Duodenal mucosa (tissue), 2 donors: ENCODE measurements around the gene ADARB2.
"Not testable (repeated sequence)": the region's sequence is repeated elsewhere in the genome, so short reads cannot be mapped to it uniquely, and the experiment has no call there.

Experiments
- H3K27ac ChIP-seq: one replicate; pipeline ENCODE4 v1.7.0; 2013; ENCODE audit warnings: low read depth, low read length
- H3K27me3 ChIP-seq, 2 donors: one replicate each; pipeline ENCODE4 v1.7.0; 2013; ENCODE audit warnings: low read length in 2 of 2, control low read depth in 1 of 2; ENCODE audit not compliant: insufficient read depth in 2 of 2, control insufficient read depth in 1 of 2
- H3K36me3 ChIP-seq, 2 donors: one replicate each; pipeline ENCODE4 v1.7.0; 2013; ENCODE audit warnings: low read length in 2 of 2, control low read depth in 1 of 2; ENCODE audit not compliant: insufficient read depth in 2 of 2, control insufficient read depth in 1 of 2
- H3K4me1 ChIP-seq, 2 donors: one replicate each; pipeline ENCODE4 v1.7.0; 2013; ENCODE audit warnings: low read length in 2 of 2, control low read depth in 1 of 2; ENCODE audit not compliant: insufficient read depth in 2 of 2, control insufficient read depth in 1 of 2
- H3K4me3 ChIP-seq, 2 donors: one replicate each; pipeline ENCODE4 v1.7.0; 2013; ENCODE audit warnings: low read length in 2 of 2, low read depth in 1 of 2
- H3K9ac ChIP-seq, 2 donors: one replicate each; pipeline ENCODE4 v1.7.0; 2013; ENCODE audit warnings: low read length in 2 of 2, low read depth in 1 of 2
- H3K9me3 ChIP-seq, 2 donors: one replicate each; pipeline ENCODE4 v1.7.0; 2013; ENCODE audit warnings: low read length in 2 of 2, control low read depth in 1 of 2; ENCODE audit not compliant: control insufficient read depth in 1 of 2

Gene ADARB2

DNA sequence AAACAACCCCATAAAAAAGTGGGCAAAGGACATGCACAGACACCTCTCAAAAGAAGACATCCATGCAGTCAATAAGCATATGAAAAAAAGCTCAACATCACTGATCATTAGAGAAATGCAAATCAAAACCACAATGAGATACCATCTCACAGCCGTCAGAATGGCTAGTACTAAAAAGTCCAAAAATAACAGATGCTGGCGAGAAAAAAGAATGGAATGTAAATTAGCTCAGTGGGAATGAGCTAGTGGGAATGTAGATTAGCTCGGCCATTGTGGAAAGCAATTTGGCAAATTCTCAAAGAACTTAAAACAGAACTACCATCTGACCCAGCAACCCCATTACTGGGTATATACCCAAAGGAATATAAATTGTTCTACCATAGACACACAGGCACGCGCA, 394.1 kb downstream of the ADARB2 start:
- Histone ChIP-seq H3K4me3 (no peak overlapping the region), H3K9me3 (no peaks in the 10 kb centered on the region), H3K36me3 (no peaks in the 10 kb centered on the region), H3K27me3 (no peaks in the 10 kb centered on the region), H3K27ac (no peak overlapping the region), H3K4me1 (peaks cover 0 to 10% of the 10 kb centered on the region in 2 donors), H3K9ac (no peak overlapping the region)

DNA sequence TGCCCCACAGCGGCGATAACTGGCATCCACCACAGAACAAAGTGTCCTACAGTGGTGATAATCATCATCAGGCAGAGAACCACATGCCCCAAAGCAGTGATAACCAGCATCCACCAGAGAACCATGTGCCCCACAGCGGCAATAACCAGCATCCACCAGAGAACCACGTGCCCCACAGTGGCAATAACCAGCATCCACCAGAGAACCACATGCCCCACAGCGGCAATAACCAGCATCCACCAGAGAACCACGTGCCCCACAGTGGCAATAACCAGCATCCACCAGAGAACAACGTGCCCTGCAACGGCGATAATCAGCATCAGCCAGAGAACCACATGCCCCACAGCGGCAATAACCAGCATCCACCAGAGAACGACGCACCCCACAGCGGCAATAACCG, 396.3 kb downstream of the ADARB2 start:
- not testable (repeated sequence) for H3K9me3 ChIP-seq, H3K4me1 ChIP-seq, H3K9ac ChIP-seq, H3K27me3 ChIP-seq, H3K36me3 ChIP-seq, H3K27ac ChIP-seq, H3K4me3 ChIP-seq

- Histone ChIP-seq H3K27me3 (no peaks in the 10 kb centered on the region), H3K9ac (no peak overlapping the region), H3K27ac (no peak overlapping the region), H3K4me3 (no peak overlapping the region), H3K36me3 (no peaks in the 10 kb centered on the region), H3K9me3 (no peaks in the 10 kb centered on the region), H3K4me1 (peaks cover 0 to 6% of the 10 kb centered on the region in 2 donors)
Observed at GRCh38 chr10:1339396-1339795, 397.9 kb downstream of the ADARB2 start.

GRCh38 chr10:1335642-1336041, 401.7 kb downstream of the ADARB2 start:
- Histone ChIP-seq H3K9me3 (no peaks in the 10 kb centered on the region), H3K4me3 (no peak overlapping the region), H3K4me1 (peaks cover 4 to 14% of the 10 kb centered on the region in 2 donors), H3K27ac (no peak overlapping the region), H3K9ac (no peak overlapping the region), H3K36me3 (no peaks in the 10 kb centered on the region), H3K27me3 (no peaks in the 10 kb centered on the region)

- Histone ChIP-seq H3K27me3 (no peaks in the 10 kb centered on the region), H3K9ac (no peak overlapping the region)
Observed at GRCh38 chr10:1333981-1334380, 403.3 kb downstream of the ADARB2 start.

GRCh38 chr10:1331560-1331959, 405.8 kb downstream of the ADARB2 start:
- no peak overlapping the region for H3K9ac ChIP-seq
- no peak overlapping the region for H3K27ac ChIP-seq
- H3K4me1 ChIP-seq = peaks cover 14 to 19% of the 10 kb centered on the region in 2 donors
- no peak overlapping the region for H3K4me3 ChIP-seq
- H3K9me3 ChIP-seq = peaks cover 0 to 2% of the 10 kb centered on the region in 2 donors
- H3K27me3 ChIP-seq = no peaks in the 10 kb centered on the region
- no peaks in the 10 kb centered on the region for H3K36me3 ChIP-seq

More at GRCh38 chr10:1333981-1334380, 403.3 kb downstream of the ADARB2 start:
- H3K36me3 ChIP-seq = no peaks in the 10 kb centered on the region
- H3K4me3 ChIP-seq = no peak overlapping the region
- H3K27ac ChIP-seq = no peak overlapping the region
- H3K9me3 ChIP-seq = no peaks in the 10 kb centered on the region
- peaks cover 14 to 16% of the 10 kb centered on the region in 2 donors for H3K4me1 ChIP-seq

DNA sequence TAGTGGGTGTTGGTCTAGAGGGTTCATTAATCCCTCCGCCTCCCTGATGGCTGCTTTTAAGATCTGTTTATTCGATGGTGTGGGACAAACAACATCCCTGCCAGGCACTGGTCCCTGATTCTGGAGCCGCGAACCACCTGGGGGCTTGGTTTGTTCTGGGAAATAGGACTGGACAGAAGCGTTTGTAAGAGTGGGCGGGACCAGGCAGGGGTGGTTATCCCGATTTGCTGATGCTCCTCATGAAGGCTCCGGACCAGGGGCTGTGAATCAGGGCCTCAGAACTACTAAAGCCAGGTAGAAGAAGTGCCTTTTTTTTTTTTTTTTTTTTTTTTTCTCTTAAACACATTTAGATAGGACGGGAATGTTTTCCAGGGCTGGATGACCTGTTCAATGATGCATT, 407.7 kb downstream of the ADARB2 start:
- Histone ChIP-seq H3K36me3 (no peaks in the 10 kb centered on the region), H3K9ac (no peak overlapping the region), H3K9me3 (peaks cover 0 to 2% of the 10 kb centered on the region in 2 donors), H3K4me1 (peaks cover 14 to 28% of the 10 kb centered on the region in 2 donors), H3K27ac (no peak overlapping the region), H3K27me3 (no peaks in the 10 kb centered on the region), H3K4me3 (no peak overlapping the region)

DNA sequence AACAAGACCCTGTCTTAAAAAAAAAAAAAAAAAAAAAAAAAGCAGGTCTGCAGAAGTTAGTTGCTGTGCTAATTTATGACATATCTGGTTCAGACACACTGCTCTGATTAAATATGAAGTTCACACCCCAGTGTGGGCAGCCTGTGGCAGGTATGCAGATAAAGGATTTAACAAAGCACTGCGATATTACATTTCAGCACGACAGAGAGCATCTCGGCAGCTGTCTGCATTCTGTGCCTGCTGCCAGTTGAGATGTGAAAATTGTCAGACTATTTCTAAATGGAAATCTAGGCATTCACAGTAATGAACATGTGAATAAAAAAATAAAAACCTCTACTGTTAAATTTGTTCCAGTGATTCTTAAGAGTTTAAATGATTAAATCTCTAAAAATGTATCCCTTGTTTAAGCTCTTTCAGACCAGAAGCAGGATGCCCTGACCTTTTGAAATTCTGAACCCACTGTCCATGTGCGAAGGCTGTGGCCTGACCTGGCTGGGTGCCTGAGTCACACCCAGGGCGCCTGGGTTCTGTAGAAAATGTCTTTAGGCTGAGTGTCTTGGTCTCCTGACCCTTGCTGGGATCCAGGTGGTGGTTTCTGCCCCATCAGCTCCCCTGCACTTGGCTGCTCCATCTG, 408.2 kb downstream of the ADARB2 start:
- Histone ChIP-seq H3K36me3 (no peaks in the 10 kb centered on the region), H3K9me3 (peaks cover 0 to 2% of the 10 kb centered on the region in 2 donors), H3K27me3 (no peaks in the 10 kb centered on the region), H3K4me3 (no peak overlapping the region), H3K4me1 (peaks cover 14 to 28% of the 10 kb centered on the region in 2 donors), H3K27ac (no peak overlapping the region), H3K9ac (no peak overlapping the region)

DNA sequence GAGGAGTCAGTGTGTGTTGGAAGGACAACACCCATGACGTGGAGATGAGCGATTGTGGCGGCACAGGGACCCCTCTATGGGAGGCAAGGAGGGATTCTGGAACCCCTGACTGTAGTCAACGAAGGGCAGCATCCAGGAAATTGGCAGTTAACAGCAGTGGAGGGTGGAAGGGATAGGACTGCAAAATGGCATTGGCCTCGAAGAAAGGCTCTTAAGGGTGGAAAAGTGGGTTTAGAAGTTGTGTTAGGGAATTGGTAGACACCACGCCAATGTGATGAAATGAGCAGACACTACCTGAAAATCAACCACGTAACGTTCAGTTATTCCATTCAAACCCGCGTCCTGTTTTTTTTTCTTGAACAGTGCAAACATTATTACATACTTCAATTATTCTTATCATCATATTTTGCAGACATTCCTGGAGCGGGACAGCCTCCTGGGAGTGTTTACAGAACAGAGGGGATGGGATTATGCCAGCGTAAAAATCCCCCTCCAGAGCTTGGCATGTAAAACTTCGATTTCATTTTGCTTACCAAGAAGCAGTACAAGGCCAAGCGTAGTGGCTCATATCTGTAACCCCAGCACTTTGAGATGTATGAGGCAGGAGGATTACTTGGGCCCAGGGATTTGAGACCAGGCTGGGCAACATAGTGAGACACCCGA, 409.0 kb downstream of the ADARB2 start:
- peaks cover 14 to 28% of the 10 kb centered on the region in 2 donors for H3K4me1 ChIP-seq
- H3K4me3 ChIP-seq = no peak overlapping the region
- H3K9ac ChIP-seq = no peak overlapping the region
- H3K27me3 ChIP-seq = no peaks in the 10 kb centered on the region
- peaks cover 0 to 2% of the 10 kb centered on the region in 2 donors for H3K9me3 ChIP-seq
- H3K27ac ChIP-seq = no peak overlapping the region
- H3K36me3 ChIP-seq = no peaks in the 10 kb centered on the region

- no peak overlapping the region for H3K4me3 ChIP-seq
- H3K9me3 ChIP-seq = peaks cover 0 to 2% of the 10 kb centered on the region in 2 donors
- H3K27me3 ChIP-seq = no peaks in the 10 kb centered on the region
- peaks cover 14 to 28% of the 10 kb centered on the region in 2 donors for H3K4me1 ChIP-seq
- no peaks in the 10 kb centered on the region for H3K36me3 ChIP-seq
- no peak overlapping the region for H3K9ac ChIP-seq
- H3K27ac ChIP-seq = no peak overlapping the region
Observed at GRCh38 chr10:1327759-1328158, 409.6 kb downstream of the ADARB2 start.
